Non-pigmented ciliary epithelial cell (primary cell): Measurements from ENCODE around the gene GPR146.
"Not testable (repeated sequence)": the region's sequence is repeated elsewhere in the genome, so short reads cannot be mapped to it uniquely, and the experiment has no call there.

ENCODE experiments used
- DNase-seq: peaks from one replicate; pipeline ENCODE4 v3.0.0-alpha.2; 2010; ENCODE audit warnings: low read depth

Gene GPR146

DNA sequence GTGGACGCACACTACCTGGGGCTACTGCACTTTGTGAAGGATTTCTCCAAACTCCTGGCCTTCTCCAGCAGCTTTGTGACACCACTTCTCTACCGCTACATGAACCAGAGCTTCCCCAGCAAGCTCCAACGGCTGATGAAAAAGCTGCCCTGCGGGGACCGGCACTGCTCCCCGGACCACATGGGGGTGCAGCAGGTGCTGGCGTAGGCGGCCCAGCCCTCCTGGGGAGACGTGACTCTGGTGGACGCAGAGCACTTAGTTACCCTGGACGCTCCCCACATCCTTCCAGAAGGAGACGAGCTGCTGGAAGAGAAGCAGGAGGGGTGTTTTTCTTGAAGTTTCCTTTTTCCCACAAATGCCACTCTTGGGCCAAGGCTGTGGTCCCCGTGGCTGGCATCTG is 14.0 kb downstream of the GPR146 start:
- no peak for DNase-seq

DNA sequence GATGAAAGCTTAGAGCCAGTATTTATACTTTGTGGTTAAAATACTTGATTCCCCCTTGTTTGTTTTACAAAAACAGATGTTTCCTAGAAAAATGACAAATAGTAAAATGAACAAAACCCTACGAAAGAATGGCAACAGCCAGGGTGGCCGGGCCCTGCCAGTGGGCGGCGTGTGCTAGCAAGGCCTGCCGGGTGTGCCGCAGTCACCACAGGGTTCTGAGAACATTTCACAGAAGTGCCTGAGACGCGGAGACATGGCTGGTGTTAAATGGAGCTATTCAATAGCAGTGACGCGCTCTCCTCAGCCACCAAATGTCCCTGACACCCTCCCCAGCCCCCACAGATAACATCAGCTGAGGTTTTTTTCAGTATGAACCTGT is 14.5 kb downstream of the GPR146 start:
- no peak for DNase-seq

DNA sequence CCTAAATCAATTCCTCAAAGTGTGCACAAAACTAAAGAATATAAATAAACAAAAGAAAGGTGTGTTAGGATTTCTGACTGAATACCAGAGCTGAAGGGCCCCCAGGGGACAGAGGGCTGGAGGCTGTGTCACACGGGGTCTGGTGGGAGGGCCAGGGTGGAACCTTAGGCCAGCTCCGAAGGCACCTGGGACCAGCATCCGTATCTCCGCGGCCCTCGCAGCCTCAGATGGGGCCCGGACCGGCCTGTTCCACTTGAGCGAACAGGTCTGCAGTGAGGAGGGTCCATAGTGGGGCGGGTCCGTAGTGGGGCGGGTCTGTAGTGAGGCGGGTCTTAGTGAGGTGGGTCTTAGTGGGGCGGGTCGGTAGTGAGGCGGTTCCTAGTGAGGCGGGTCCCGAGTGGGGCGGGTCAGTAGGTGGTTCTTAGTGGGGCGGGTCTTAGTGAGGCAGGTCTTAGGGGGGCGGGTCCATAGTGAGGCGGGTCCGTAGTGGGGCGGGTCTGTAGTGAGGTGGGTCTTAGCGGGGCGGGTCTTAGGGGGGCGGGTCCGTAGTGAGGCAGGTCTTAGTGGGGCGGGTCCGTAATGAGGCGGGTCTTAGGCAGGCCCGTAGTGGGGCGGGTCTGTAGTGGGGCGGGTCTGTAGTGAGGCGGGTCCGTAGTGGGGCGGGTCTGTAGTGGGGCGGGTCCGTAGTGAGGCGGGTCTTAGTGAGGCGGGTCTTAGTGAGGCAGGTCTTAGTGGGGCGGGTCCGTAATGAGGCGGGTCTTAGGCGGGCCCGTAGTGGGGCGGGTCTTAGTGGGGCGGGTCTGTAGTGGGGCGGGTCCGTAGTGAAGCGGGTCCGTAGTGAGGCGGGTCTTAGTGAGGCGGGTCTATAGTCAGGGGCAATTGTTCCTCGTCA is 15.1 kb downstream of the GPR146 start:
- no peak for DNase-seq

DNA sequence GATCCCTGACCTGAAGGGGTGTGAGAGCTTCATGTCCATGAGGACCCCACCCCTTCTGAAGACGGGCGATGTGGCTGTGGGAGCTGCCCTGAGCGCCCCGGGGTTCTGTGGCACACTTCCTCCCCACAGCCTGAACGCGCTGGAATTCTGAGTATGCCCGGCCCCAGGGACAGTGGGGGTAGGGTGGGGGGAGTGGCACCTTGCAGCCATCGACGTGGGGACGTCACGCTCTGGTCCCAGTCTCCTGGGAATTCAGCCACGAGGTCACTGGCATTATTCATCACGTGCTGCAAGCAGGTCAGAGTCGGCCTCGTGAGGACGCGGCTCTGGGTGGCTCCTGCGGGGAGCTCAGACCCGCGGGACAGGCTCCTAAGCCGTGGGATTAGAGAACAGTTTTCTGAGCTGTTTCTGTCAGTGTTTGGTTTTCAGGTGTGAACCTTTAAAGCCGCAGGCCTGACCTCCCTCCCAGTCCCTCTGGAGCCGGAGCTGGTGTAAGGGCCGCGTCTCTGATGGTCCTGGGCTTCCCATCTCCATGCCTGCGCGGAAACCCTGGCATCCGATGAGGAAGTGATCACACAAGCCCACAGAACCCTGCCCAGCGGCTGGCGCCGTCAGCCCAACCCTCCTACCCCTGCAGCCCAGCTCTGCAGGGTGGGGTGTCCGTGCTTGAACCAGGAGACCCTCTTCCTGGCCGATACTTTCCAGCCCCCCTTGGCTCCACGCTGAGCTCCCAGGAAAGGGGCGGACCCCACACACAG is 16.1 kb downstream of the GPR146 start:
- no peak for DNase-seq

DNA sequence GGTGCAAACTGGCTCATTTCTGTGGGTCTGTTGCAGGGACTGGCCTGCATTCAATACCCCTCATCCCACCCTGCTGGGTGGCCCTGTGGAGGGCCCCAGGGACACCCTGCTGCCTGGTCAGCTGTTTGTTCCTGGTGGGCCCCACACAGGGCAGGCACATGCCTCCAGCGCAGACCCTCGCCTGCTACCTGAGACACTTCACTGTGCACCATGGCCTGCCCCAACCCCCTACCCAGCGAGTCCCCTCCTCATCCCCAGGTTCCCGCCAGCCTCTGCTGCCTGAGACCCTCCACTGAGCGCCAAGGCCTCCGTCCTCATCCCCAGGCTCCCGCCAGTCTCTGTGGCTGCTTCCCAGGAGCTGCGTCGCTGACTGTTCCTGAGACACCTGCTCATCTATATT is 16.8 kb downstream of the GPR146 start:
- DNase-seq, result no peak

DNA sequence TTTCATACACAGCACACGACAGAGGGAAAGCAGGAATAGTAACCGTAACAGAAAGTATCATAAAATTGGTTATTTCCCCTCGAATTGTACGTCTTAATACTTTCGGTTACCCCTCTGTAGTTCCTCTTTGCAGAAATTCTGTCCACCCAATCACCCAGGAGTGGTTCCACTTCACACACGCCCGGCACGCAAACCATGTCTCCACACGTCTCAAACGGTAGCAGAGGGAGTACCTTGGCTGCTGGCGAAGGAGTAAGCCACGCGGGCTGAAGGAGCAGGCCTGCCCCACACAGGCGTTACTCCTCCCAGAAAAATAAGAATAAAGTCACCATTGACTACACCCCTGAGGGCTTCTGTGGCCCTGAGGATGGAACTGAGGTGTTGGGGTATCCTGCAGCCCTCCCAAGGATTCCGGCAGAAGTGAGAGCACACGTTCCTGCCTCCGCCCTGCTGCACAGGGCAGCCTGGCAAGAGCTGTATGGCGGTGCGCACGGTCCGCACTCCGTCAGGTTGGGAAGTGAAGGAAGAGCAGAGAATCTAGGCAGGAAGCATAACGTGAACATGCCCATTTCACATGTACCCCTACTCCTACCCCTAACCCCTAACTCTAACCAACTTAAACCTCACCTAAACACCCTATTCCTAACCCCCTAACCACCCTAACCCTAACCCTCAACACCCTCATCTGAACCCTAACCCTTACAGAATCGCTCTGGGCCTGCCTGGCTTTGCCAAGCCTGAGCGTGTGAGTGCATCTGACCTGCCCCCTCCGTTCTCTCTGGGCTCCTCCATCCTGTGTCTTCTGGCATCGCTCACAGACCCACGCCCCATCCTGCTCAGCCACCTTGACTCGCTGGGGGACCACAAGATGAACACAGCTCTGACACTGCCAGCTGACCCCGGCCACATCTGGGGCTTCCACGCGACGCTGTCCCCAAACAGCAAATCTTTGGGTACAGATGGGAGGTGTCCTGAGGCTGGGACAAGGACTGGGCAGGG is 18.2 kb downstream of the GPR146 start:
- no peak for DNase-seq

DNA sequence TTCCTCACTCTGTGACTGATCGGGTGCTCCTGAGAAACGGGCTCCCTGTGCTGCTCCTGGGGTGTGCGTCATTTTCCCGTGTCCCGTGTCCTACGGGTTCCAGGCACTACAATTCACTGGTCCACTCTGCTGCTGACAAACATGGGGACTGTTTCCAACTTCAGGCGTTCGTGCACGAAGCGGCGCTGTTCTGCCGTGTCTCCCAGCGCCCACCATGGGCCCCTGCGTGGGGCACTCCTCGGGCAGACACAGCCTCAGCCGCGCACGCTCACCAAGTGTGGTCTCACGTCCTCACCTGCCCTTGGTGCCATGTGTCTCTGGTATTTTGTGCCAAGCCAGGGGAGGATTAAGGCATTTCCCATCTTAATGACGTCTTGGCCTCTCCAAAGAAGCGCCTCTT is 19.0 kb downstream of the GPR146 start:
- no peak for DNase-seq

DNA sequence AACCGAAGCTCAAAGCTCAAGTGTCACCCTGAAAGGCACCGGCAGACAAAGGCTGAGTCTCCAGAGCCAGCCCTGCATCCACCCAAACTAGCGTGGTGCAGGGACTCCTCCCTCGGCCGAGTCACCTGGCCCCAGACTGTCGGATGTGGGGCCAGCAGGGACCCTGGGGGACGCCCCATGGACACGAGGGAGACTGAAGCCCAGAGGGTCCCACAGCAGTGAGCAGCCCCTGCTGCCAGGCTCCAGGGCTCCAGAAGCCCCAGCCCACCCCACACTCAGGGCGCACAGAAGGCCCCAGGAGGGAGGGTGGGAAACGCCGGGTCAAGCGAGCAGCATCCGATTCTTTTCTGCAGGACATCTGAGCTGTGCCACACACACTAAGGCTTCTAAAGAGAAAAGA is 20.2 kb downstream of the GPR146 start:
- no peak for DNase-seq

DNA sequence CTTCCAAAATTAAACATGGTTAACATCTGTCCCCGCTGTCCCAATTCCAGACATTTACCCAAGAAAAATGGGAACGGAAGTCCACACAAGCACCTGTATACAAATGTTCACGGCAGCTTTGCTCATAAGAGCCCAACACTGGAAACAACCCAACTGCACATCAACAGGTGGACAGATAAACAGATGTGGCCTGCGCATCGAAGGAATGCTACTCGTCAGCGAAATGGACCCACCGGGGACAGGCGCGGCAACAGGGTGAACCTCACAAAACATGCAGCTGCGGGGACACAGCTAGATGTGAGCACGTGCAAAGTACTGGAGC is 20.9 kb downstream of the GPR146 start:
- no peak for DNase-seq

DNA sequence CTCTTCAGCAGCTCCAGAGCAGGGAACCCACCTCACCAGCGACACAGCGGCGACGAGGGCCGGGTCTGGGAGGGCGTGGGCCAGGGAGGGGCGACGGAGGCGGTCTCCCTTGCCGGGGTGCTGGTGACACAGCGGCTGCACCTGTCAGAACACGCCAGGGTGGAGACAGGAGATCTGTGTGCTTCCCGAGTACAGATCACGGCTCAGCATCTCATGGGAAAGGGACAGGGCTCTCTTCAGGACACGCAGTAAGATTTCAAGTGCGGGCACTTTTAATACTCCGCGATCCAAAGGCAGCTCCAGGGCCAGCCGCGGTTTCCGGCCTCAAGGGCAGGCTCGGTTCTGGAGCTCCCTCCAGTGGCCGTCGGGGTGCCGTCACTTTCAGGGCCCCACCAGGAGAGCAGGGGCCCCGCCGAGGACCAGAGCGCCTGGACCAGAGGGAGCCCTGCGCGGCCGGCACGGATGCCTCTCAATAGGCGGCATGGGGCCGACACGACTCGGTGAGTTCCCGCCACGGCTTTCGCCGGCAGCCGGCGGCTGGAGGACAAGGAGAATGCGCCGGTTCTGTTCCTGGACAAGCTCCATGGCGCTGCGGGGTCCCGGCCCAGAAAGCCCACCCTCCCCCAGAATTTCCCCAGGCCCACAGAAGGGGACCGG is 21.4 kb downstream of the GPR146 start:
- no peak for DNase-seq

DNA sequence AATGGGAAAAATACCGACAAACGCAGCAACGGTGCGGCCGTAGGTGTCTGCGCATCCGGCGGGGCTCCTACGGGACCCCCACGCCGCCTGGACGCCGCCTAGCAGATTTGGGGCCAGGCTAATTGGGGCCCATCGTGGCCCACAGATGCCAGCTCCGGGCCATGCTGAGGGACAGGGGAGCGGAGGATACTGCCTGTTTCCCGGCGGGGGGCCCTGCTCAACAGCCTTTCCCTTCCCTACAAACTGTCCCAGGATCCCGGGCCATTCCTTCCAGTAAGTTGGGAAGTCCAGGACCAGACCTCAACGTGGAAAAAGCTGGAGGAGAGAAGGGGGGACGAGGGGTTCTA is 21.9 kb downstream of the GPR146 start:
- no peak for DNase-seq

DNA sequence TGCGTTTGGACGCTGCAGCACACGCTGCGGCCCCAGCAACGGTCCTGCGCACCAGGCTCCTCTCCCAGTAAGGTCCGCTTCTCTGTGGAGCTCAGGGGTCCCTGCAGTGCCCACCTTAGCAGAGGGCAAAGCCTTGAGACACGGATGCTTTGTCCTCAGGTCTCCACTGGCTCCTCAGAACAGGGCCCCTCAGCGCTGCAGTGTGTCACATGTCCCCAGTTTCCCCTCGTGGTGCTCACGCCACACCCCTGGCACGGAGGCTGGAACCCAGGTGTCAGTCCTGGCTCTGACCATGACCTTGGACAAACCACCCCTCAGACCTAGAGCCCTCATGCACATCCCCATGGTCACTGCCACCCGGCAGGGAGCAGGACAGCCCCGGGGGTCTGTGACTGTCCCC is 23.7 kb downstream of the GPR146 start:
- no peak for DNase-seq

DNA sequence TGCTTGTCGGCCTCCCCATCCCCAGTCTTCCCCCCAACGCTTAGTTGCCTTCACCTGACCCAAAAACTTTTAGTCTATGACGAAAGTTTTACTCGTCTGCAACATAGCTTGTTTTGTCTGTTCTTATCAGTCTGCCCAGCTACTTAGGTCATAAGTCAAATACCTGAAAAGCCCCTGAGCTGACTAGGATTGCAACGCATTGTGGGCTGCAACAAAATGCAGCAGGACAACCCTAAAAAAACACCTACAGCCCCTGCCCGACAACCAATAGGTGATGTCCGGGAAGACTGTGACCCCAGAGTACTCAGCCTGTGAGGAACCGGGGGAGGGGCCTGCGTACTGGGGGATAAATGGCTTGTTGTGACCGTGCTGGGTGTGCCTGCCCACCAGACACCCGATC is 24.3 kb downstream of the GPR146 start:
- no peak for DNase-seq

DNA sequence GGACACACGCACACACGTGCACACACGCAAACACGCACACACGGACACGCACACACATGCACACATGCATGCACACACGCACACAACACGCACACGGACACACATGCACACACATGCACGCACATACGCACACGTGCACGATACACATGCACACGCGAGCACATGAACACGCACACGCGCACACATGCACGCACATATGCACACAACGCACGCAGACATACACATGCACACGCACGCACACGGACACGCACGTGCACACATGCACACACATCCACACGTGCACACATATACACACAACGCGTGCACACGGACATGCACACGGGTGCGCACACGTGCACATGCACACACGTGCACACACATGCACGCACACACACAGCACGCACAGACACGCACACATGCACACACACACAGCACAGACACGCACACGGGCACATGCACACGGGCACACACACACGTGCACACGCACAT is 26.2 kb downstream of the GPR146 start:
- DNase-seq, result no peak

DNA sequence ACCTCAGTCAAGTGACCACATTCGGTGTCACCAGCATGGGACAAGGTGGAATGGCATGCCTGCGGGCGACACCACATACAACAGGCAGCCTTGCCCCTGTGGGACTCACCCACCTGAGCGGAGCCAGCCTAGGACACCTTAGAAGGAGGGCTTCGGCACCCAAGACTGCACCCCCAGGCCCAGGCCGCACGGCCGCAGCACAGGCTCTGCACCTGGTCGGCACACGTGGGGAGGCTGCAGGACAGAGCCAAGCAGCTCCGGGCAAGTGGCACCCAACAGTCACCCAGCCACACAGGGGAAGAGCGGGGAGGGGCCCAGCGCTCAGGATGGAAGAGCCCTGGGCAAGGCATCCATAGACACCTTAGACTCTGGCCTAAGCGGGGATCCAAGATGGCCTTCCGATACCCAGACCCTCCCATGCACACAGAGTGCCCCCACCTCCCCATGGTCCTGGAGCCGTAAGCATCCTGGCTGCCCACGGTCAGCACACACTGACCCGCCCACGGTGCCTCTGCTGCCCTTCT is 27.4 kb downstream of the GPR146 start:
- DNase-seq, result no peak

DNA sequence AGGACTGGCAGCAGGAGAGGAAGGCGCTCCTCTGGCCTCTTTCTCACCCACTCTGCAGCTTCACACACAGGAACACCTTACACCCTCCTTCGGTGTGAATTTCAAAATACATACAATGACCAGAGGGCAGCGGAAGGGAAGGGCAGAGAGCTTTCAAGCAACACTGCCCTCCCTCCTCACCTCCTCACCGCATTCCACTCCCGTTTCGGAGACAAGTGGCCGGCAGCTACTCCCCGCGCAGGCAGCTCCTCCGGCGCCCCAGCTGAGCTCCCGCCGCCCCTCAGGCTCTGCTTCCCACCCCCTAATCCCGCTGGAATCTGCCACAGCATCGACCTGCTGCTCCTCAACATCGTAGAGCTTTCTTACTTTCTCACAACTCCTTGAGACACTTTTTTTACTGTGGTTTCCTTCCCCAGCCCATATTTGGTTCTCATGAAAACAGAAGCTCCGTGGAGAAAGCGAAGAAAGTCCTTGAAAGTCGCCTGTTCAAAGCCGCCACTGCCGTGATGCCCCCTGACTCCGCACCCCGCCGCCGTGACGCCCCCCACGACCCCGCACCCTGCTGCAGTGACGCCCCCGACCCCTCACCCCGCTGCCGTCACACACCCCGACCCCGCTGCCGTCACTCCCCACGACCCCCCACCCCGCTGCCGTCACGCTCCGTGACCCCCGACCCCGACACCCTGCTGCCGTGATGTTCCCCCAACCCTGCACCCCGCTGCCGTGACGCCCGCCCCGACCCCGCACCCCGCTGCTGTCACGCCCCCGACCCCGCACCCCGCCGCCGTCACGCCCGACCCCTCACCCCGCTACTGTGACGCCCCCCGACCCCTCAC is 29.0 kb downstream of the GPR146 start:
- DNase-seq, result no peak

DNA sequence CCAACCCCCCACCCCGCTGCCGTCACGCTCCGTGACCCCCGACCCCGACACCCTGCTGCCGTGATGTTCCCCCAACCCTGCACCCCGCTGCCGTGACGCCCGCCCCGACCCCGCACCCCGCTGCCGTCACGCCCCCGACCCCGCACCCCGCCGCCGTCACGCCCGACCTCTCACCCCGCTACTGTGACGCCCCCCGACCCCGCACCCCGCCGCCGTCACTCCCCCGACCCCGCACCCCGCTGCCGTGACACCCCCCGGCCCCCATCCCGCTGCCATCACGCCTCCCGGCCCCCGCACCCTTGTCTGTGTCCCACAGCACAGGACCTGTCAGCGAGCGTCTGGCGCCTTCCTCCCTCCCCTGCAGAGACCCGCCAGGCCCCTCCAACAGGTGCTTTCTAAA is 29.7 kb downstream of the GPR146 start:
- DNase-seq, result not testable (repeated sequence)

DNA sequence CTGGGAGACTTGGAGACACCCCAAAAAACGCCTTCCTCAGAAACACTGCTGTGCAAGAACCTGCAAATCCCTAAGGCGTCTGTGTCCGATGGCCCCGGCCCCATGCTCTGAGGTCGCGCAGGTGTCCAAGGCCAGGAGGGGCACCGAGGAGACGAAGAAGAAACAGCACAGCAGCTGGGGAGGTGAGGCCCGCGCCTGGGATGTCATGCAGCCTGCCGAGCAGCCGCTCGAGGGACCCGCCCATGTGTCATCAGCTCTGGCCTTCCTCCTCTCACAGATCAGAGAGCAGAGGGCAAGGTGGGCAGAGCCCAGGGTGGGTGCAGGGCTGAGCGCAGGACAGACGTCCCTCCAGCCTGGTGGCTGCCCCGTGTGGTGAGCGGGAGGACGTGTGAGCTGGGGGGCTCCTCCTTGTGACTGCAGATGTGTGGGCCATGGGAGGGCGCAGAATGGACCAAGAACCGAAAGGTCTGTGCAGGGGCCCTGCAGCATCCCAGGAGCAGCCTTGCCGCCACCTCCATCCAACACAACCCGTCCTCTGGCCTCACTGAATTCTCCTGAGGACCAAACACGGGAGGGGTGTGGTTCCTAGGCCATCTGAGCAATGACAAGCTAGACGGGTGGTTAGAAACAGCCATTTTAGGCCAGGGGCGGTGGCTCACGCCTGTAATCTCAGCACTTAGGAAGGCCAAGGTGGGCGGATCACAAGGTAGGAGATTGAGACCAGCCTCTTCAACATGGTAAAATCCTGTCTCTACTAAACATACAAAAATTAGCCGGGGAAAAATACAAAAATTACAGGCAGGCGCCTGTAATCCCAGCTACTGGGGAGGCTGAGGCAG is 30.5 kb downstream of the GPR146 start:
- DNase-seq, result no peak

DNA sequence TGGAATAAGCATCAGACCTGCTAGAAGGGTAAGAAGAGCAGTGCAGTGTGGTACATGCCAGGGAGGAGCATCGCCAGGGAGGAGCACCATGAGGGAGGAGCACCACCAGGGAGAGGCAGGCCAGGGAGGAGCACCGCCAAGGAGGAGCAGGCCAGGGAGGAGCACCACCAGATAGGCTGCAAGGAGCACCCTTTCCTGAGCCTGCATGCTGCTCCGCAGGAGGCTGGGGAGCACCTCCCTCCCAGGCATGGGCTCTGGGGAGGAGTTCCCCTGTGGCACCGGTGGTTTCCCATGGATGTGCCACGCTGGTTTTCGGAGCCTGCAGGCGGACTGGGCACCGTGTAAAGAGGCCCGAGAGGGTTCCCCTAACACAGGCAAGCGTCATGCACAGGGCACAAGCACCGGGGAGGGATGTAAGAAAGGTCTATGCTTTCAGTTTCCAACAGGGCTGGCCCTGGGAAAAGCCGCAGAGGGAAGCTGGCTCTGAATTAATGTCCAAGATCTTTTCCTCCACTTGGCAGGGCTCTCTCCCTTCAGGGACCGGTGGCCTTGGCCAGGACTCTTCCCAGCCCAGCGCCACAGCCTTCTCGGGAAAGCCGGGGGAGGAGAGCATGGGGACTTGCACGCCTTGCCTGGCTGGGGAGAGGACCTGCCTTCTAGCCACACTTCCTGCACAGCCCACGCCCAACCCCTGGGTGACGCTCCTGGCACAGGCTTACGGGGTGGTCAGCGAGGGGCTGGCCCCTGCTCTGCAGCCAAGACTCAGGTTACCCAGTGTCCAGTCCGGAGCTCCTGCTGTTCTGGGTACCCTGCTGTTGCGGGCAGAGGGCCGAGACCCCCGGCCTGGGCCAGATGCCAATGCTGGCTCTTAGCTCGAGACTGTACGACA is 32.1 kb downstream of the GPR146 start:
- DNase-seq, result no peak
